ENCODE results near the gene GPI. TPM values are rescaled to one million over a fixed set of nuclear protein-coding genes. Genes with fewer than 3 reads are reported as not detected.

GPI gene
- total RNA-seq, 4 donors from 2014 or later, result 41.5 to 120 (median 95.2) TPM

DNA sequence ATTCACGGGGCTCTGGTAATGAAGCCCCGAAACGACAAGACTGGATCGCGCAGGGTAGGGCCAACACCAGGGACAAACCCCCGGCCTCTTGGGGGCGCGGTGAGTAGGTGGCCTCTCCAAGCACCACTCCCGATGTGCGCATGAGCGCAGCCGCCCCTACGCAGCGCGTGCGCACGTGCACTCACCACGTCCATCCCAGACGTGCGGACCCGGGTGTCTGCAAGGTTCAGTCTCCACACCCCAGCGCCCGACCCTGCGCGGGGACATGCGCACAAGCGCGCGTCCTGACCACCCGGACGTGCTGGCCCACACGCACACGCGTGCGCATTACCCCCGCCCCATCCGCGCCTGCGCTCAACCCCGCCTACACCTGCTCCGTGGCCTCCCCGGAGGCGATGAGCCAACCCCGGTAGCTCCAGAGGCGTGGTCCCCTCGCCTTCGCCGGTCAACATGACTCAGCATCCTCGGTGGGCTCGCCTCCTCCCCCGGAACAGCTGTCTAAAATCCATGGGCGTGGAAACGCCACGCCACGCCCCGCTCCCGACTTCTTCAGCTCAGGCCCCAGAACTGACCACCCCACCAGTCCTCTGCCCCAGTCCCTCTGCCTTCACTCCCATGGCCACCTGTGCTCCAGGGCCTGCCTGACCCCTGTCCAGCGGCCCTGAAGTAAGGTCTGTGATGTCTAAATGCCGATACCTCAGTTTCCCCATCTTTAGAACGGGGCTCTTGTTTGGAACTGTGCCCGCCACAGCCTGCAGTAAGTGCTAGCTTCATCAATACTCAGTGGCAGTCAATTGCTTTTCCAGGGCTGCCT lies 5.6 kb upstream of the GPI start:
- Histone ChIP-seq H3K9me3 (no peaks in the 10 kb centered on the region), H3K27me3 (no peaks in the 10 kb centered on the region), H3K27ac (peak overlapping the region; percentile 67 to 84), H3K4me1 (no peaks in the 10 kb centered on the region), H3K36me3 (no peaks in the 10 kb centered on the region), H3K4me3 (peak overlapping the region; percentile 34 to 41)
- peak; percentile 25 to 62 for TF ChIP-seq POLR2A (IDR thresholded peaks at IDR 0.05)
- TF ChIP-seq, protein P1, sequence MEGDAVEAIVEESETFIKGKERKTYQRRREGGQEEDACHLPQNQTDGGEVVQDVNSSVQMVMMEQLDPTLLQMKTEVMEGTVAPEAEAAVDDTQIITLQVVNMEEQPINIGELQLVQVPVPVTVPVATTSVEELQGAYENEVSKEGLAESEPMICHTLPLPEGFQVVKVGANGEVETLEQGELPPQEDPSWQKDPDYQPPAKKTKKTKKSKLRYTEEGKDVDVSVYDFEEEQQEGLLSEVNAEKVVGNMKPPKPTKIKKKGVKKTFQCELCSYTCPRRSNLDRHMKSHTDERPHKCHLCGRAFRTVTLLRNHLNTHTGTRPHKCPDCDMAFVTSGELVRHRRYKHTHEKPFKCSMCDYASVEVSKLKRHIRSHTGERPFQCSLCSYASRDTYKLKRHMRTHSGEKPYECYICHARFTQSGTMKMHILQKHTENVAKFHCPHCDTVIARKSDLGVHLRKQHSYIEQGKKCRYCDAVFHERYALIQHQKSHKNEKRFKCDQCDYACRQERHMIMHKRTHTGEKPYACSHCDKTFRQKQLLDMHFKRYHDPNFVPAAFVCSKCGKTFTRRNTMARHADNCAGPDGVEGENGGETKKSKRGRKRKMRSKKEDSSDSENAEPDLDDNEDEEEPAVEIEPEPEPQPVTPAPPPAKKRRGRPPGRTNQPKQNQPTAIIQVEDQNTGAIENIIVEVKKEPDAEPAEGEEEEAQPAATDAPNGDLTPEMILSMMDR (IDR thresholded peaks at IDR 0.05), result peak; percentile 51 to 62 (median 53)
- intact Hi-C loops (cut with DNase I; ENCODE audit: low total_unique reads), result no loop called here
- peak; percentile 92 to 95 for DNase-seq

DNA sequence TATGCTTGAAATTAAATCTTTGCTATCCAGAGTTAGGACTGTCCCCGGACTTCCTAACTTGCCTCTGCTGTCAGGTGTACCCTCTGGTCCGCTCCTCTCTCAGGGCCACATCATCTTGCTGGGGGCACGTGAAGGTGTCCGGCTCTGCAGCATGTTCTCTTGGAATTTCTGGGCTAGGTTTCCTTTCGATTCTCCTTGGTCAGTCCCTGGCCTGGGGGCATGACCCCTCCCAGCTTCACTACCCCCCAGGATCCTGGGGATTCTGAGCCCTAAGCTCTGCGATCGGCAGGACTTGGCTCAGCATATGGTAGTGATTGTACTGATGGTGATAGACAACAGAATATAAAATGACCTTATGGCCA lies 5.1 kb upstream of the GPI start:
- H3K4me3 ChIP-seq, result peak overlapping the region; percentile 34 to 41
- no peak for TF ChIP-seq POLR2A (IDR thresholded peaks at IDR 0.05)
- TF ChIP-seq, protein P1 (IDR thresholded peaks at IDR 0.05), result no peak
- intact Hi-C loops (cut with DNase I; ENCODE audit: low total_unique reads), result no loop called here

DNA sequence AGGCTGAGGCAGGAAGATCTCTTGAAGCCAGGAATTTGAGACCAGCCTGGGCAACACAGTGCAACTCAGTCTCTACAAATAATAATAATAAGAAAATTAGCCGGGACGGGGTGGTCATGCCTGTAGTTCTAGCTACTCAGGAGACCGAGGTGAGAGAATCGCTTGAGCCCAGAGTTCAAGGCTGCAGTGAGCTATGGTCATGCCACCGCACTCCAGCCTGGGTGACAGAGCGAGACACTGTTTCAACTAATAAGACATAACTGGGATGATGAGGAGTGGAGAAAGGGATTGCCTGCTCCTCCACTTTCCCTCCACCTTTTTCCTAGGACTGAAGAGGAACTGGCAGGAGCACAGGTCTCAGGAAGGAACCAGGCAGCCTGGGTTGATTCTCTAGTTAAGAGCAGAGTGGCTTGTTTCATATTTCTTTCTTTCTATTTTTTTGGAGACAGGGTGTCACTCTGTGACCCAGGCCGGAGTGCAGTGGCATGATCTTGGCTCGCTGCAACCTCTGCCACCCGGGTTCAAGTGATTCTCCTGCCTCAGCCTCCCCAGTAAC lies 4.6 kb upstream of the GPI start:
- no peaks in the 10 kb centered on the region for H3K36me3 ChIP-seq
- H3K27ac ChIP-seq, result peak overlapping the region in 1 of 2 donors; percentile 67
- no peak for DNase-seq
- H3K27me3 ChIP-seq, result no peaks in the 10 kb centered on the region
- H3K4me1 ChIP-seq, result no peaks in the 10 kb centered on the region
- no peak overlapping the region for H3K4me3 ChIP-seq
- TF ChIP-seq, protein P1 (IDR thresholded peaks at IDR 0.05), result no peak
- no peak for TF ChIP-seq POLR2A (IDR thresholded peaks at IDR 0.05)
- intact Hi-C loops (cut with DNase I; ENCODE audit: low total_unique reads), result no loop called here
- H3K9me3 ChIP-seq, result no peaks in the 10 kb centered on the region

More for the DNA sequence above, 5.1 kb upstream of the GPI start:
- DNase-seq, result no peak
- Histone ChIP-seq H3K27me3 (no peaks in the 10 kb centered on the region), H3K4me1 (no peaks in the 10 kb centered on the region), H3K27ac (peak overlapping the region; percentile 67 to 84), H3K9me3 (no peaks in the 10 kb centered on the region), H3K36me3 (no peaks in the 10 kb centered on the region)

DNA sequence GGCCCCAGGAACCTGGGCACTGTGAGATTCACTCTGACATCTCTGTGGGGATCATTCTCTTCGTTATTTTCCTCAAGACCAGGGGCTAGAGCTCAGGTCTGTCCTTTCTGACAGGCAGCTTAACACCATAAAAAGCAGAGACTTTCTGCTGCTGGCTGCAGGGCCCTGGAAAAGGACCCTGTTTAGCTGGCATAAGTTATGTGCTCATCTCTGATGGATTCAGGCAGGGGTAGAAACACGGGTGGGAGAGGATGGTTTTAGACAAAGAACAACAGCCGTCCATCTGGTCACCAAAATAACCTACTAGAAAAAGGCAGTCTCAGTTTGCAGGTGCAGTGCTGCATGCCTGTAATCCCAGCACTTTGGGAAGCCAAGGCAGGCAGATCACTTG lies 2.3 kb upstream of the GPI start:
- H3K4me3 ChIP-seq, result no peak overlapping the region
- intact Hi-C loops (cut with DNase I; ENCODE audit: low total_unique reads), result no loop called here
- H3K4me1 ChIP-seq, result peaks cover 0 to 7% of the 10 kb centered on the region in 2 donors
- H3K27ac ChIP-seq, result no peak overlapping the region
- DNase-seq, result no peak
- no peaks in the 10 kb centered on the region for H3K27me3 ChIP-seq
- H3K9me3 ChIP-seq, result no peaks in the 10 kb centered on the region
- TF ChIP-seq POLR2A (IDR thresholded peaks at IDR 0.05), result no peak
- TF ChIP-seq, protein P1 (IDR thresholded peaks at IDR 0.05), result no peak
- H3K36me3 ChIP-seq, result no peaks in the 10 kb centered on the region

DNA sequence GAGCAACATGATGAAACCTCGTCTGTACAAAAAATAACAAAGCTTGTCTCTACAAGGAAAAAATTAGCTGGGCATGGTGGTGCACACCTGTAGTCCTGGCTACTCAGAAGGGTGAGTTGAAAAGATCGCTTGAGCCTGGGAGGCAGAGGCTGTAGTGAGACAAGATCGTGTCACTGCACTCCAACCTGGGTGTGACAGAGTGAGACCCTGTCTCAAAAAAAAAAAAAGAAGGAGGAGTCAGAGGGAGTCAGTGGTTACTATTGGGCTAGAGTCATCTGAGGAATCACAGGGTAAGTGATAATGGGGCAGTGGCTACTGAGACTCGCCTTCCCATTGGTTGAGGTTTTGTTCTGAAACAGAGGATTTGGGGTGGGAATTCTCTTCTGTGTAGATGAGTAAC lies 1.9 kb upstream of the GPI start:
- no peak for DNase-seq
- no peak for TF ChIP-seq POLR2A (IDR thresholded peaks at IDR 0.05)
- TF ChIP-seq, protein P1 (IDR thresholded peaks at IDR 0.05), result no peak
- H3K4me3 ChIP-seq, result no peak overlapping the region
- peaks cover 0 to 7% of the 10 kb centered on the region in 2 donors for H3K4me1 ChIP-seq
- intact Hi-C loops (cut with DNase I; ENCODE audit: low total_unique reads), result no loop called here
- H3K27ac ChIP-seq, result no peak overlapping the region
- no peaks in the 10 kb centered on the region for H3K27me3 ChIP-seq
- no peaks in the 10 kb centered on the region for H3K36me3 ChIP-seq
- H3K9me3 ChIP-seq, result no peaks in the 10 kb centered on the region

Data from uterus (tissue), 4 donors.